Fibroblast of skin of left biceps (primary cell): ENCODE measurements around the gene MED13L.

Experiments
- DNase-seq, 2 experiments: peaks; one replicate each; pipeline ENCODE4 v3.0.0-alpha.2; 2013; ENCODE audit warnings: low read depth in 2 of 2

The MED13L gene

DNA sequence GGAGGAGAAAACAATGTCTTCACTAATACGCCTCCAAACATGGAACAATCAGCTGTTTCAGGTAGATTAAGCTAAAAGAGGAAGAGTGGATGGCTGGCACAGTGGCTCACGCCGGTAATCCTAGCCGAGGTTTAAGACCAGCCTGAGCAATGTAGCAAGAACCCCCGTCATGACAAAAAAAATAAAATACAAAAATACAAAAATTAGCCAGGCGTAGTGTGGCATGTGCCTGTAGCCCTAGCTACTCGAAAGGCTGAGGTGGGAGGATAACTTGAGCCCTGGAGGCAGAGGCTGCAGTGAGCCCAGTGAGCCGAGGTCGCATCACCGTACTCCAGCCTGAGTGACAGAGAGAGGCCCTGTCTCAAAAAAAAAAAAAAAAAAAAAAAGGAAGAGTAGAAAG, 1.2 kb upstream of the MED13L start:
- DNase-seq: no peak

DNA sequence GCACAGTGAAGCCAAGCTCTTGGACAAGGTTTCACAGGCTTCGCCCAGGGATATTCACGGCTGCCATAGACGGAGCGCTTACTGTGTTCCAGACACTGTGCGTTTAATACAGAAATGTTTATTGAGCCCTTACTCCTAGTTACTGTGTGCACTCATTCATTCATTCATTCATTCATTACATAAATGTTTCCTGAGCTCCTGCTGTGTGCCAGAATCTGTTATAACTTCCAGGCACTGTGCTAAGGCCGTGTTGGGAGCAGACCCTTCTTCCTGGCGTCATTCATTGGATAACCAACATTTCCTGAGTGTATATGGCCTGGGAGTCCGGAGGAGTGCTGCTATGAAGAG, 760 bp upstream of the MED13L start:
- no peak for DNase-seq

- DNase-seq: peak; percentile 54 to 62
These were observed 634 bp downstream of the MED13L start for GRCh38 chr12:116276652-116277466.

DNA sequence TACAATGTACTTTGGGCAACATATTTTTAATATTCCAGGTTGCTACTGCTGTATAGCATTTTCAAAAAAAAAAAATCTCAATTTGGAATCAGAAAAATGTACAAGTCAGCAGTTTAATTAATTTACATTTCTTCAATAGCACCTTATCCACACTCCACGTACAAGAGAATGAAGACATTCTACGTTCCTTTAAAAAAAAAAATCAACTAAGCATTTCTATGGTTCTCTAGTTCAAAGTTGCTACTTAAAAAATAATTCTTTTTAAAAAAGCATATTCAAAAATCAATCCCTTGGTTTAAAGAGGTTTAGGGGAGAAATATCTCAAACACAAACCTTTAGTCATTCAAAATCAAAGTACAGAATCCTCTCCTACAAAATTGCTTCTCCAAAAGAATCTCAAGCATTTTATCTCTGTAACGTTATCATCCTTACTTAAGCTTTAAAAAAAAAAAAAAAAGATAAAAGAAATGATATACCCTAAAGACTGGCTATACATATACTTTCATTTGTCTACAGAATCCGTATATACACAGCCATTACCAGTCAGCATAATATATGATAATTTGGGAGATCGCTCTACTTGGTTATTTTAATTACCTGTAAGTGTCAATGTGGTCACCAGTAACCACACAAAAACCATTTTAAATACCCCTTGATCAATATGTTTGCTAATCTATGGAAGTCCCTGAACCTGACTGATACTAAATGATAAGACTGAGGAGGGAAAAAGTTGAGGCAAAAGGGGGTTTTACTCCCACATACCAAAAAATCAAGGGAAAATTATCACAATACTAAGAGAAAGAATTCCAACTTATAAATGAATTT, 2.7 kb downstream of the MED13L start:
- no peak for DNase-seq

DNA sequence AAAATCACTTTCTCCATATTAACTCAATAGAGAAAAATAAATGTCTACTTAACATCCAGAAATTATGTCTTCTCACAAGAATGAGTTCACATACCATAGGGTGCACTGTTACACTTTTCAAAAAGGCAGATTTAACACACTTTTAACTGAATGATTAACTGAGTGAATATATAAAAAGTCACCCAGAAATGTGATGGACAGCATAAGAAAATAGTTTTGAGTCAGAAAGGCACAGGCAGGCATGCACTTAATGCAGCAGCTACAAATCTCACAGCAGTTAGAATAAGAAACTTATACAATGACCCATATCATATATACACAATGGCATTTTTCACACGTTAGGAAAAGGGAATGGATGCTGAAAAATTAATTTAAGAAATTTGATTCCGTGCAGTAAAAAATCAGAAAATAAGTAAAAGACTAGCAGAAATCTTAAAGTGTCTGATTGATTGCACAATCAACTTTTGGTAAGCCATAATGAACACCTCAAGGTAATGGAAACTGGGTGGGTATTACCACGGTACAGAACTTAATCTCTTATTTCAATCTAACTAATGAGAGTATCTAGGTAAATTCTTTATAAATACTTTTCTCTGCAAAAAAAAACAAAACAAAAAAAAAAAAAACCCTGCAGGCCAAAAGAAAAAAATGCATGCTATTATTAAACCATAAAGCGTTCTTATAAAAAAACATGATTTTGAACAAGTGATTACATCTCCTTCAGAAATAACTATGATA, 3.5 kb downstream of the MED13L start:
- DNase-seq: no peak

DNA sequence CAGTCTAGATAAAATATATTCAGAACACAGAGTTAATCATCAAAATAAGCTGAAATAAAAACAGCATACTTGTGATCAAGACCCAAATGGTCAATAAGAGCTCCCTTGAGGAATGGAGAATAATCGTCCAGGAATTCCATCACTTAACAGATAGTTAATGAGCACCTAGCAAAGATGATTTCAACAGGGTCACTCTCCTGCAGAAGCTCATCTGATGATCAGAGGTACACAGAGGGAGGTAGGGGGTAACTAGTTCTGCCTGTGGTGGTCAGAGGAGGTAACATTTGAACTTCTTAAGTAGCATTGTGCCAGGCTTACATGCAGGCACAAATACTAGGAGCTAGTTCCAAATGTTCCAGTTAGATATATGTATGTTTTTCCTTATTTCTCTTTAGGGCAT, 9.5 kb downstream of the MED13L start:
- DNase-seq: no peak

GRCh38 chr12:116266631-116267349, 10.7 kb downstream of the MED13L start:
- no peak for DNase-seq

DNA sequence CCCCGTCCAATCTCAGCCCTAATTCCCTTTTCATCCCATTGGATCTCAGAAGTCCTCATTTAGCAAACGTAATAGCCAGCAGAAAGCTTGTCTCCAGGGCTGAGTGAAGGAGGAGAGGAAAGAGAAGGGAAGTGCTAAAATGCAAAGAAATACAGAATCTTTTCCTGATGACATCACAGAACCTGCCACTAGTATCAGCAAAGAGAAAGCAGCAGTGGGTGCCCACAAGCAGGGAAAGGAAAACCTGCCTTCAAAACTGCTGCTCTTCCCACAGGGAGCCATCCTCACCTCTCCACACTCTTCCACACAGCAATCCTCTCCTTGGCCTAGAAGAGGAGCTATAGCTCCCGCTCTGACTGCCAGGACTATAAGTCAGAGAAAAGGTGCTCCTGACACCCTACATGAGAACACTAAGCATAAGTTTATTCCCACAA, 11.3 kb downstream of the MED13L start:
- no peak for DNase-seq

- no peak for DNase-seq
These were observed 11.9 kb downstream of the MED13L start for GRCh38 chr12:116265351-116266147.

- no peak for DNase-seq
These were observed 12.9 kb downstream of the MED13L start for GRCh38 chr12:116264525-116265070.

GRCh38 chr12:116263844-116264243, 13.6 kb downstream of the MED13L start:
- DNase-seq: no peak

DNA sequence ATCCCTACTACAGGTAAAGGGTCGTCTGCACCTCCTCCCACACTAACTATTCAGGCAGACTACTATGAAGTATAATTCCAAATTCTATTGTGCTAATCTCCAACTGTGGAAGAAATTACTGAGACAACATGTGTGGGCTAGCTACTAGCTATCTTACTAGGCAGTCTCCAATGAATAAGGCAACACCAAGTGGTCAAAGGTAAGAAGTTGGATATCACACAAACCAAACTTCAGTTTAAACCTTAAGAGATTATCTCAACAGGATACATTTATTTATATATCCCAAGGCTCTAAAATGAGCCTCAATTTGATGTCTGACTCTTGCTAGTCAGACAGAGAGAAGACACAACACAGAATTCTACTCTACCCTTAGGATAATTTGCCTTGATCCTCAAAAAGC, 14.1 kb downstream of the MED13L start:
- no peak for DNase-seq

DNA sequence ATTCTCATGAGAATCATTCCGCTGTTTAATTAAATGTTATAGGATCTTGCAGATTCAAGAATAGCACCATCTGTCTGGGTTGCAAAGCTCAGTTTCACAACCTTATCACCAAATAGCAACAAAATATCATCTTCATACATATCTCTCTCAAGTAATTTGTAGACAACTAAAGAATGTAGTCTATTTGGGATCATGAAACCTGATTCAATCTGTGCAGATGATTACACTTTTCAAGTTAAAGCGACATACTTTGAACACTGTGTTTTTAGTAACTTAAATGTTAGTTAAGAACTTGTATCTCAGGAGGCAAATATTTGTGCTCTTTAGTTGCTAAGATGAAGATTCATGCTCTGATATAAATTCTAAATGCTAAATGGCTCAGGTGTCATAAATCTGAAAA, 14.8 kb downstream of the MED13L start:
- no peak for DNase-seq

DNA sequence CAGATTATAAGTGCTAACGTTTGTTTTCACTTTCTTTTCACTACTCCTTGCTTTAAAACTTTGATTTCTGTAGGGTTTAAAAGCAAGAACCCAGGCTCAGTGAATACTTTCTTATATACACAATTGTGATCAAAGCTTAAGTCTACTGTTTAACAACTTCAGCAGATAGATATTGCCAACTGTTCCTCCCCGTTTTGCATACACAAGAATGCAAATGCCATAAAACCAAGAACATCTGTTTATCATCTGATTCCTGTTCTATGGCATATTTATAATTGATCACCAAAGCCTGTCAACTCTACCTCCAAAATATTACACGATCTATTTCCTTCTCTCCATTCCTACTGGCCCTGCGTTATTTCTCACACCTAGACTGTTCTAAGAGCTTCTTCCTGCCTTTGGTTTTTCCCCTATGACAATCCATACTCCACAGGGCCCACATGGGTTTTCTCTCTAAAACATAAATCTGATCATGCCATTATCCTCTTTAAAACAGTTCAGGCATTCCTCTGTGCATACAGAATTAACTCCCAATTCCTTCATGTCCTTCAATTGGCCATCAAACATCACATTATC, 15.9 kb downstream of the MED13L start:
- no peak for DNase-seq

- no peak for DNase-seq
These were observed 17.5 kb downstream of the MED13L start for GRCh38 chr12:116259800-116260577.

DNA sequence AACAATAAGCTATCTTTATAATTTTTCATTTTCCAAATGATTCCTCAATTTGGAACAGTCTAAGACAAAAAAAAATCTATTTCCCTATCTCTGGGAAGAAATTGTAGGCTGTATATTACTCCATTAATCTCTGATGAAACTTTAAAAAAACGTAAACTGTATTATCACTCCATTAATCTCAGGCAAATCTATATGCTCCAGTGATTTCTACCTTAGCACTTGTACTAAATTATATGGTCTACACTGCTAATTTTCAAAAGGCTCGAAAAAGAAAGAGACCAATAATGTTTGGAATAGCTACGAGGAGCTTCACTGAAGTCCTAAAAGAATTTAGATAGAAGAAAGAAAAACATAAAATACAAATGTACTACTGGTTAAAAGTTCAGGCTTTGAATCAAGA, 19.7 kb downstream of the MED13L start:
- DNase-seq: no peak

GRCh38 chr12:116257215-116257614, 20.3 kb downstream of the MED13L start:
- no peak for DNase-seq

- no peak for DNase-seq
These were observed 27.6 kb downstream of the MED13L start for GRCh38 chr12:116249938-116250337.

- no peak for DNase-seq
These were observed 28.6 kb downstream of the MED13L start for GRCh38 chr12:116248930-116249329.
